ENCODE data around the gene FARSA.
"Not testable (repeated sequence)": the region's sequence is repeated elsewhere in the genome, so short reads cannot be mapped to it uniquely, and the experiment has no call there.

FARSA gene

GRCh38 chr19:12899891-12900518, 33.5 kb downstream of the FARSA start:
- no peak for DNase-seq
- intact Hi-C loops (cut with DNase I) = no loop called here

GRCh38 chr19:12896460-12896859, 37.1 kb downstream of the FARSA start:
- intact Hi-C loops (cut with DNase I) = no loop called here
- peak in 2 of 10 donors; percentile 33 to 90 for DNase-seq

- DNase-seq = no peak
- intact Hi-C loops (cut with DNase I) = no loop called here
These were observed 39.9 kb downstream of the FARSA start for GRCh38 chr19:12893582-12893981.

- DNase-seq = no peak
- intact Hi-C loops (cut with DNase I) = no loop called here
These were observed 41.9 kb downstream of the FARSA start for GRCh38 chr19:12891553-12892021.

- DNase-seq = peak; percentile 97 to 100 (median 98)
- intact Hi-C loops (cut with DNase I) = no loop called here
These were observed 42.5 kb downstream of the FARSA start, which contains the start of gene GCDH for GRCh38 chr19:12890787-12891552. Gene GCDH (plus strand): TSS chr19:12891160. CDS start chr19:12891305, 145 bp downstream.

- intact Hi-C loops (cut with DNase I); DNase-seq: not testable (repeated sequence)
These were observed 43.2 kb downstream of the FARSA start for GRCh38 chr19:12890299-12890786.

- no peak for DNase-seq
- intact Hi-C loops (cut with DNase I) = loop anchor here (10.0 kb wide), 1 partner anchor 47 kb away; the partner anchor contains the start of genes CALR and FARSA
These were observed 45.4 kb downstream of the FARSA start for GRCh38 chr19:12888006-12888603.

- intact Hi-C loops (cut with DNase I) = loop anchor here (10.0 kb wide), 1 partner anchor 48 kb away; the partner anchor contains the start of genes CALR and FARSA
These were observed 46.4 kb downstream of the FARSA start, which contains the start of gene KLF1 for GRCh38 chr19:12886969-12887747. Gene KLF1 (minus strand): TSS chr19:12887201. CDS start chr19:12887140, 61 bp downstream.

GRCh38 chr19:12886651-12886968, 46.9 kb downstream of the FARSA start:
- intact Hi-C loops (cut with DNase I) = loop anchor here (10.0 kb wide), 1 partner anchor 48 kb away; the partner anchor contains the start of genes CALR and FARSA
- DNase-seq = no peak

More at GRCh38 chr19:12886969-12887747, 46.4 kb downstream of the FARSA start, which contains the start of gene KLF1:
- no peak for DNase-seq

GRCh38 chr19:12885749-12886650, 47.5 kb downstream of the FARSA start:
- peak in 1 of 10 donors; percentile 70 for DNase-seq
- intact Hi-C loops (cut with DNase I) = loop anchor here (10.0 kb wide), 1 partner anchor 49 kb away; the partner anchor contains the start of genes CALR and FARSA

GRCh38 chr19:12884926-12885748, 48.4 kb downstream of the FARSA start:
- DNase-seq = peak in 8 of 10 donors; percentile 55 to 95 (median 66)

GRCh38 chr19:12884627-12884925, 48.9 kb downstream of the FARSA start:
- no peak for DNase-seq
- intact Hi-C loops (cut with DNase I) = loop anchor here (10.0 kb wide), 1 partner anchor 50 kb away; the partner anchor contains the start of genes CALR and FARSA

More at GRCh38 chr19:12884926-12885748, 48.4 kb downstream of the FARSA start:
- intact Hi-C loops (cut with DNase I) = loop anchor here (10.0 kb wide), 1 partner anchor 50 kb away; the partner anchor contains the start of genes CALR and FARSA

GRCh38 chr19:12884202-12884601, 49.3 kb downstream of the FARSA start:
- intact Hi-C loops (cut with DNase I) = loop anchor here (10.0 kb wide), 1 partner anchor 51 kb away; the partner anchor contains the start of genes CALR and FARSA
- DNase-seq = no peak

GRCh38 chr19:12882589-12882988, 50.9 kb downstream of the FARSA start:
- intact Hi-C loops (cut with DNase I) = loop anchor here (10.0 kb wide), 1 partner anchor 52 kb away; the partner anchor contains the start of genes CALR and FARSA
- no peak for DNase-seq

- intact Hi-C loops (cut with DNase I) = loop anchor here (10.0 kb wide), 1 partner anchor 54 kb away; the partner anchor contains the start of genes CALR and FARSA
- DNase-seq = peak; percentile 76 to 98 (median 88)
These were observed 52.2 kb downstream of the FARSA start, which contains the start of gene DNASE2 for GRCh38 chr19:12881172-12881808. Gene DNASE2 (minus strand): TSS chr19:12881449. CDS start chr19:12881375, 74 bp downstream.

GRCh38 chr19:12880551-12881171, 52.9 kb downstream of the FARSA start:
- peak in 3 of 10 donors; percentile 25 to 86 (median 85) for DNase-seq
- intact Hi-C loops (cut with DNase I) = loop anchor here (10.0 kb wide), 1 partner anchor 54 kb away; the partner anchor contains the start of genes CALR and FARSA
